A549 treated with AZD9567 at 1 μM for 4 hours (cell line): Measurements from ENCODE around the gene TNP1. TPM values are rescaled to one million over a fixed set of nuclear protein-coding genes. Genes with fewer than 3 reads are reported as not detected.

Source experiments
- total RNA-seq: library from RNA; stranded (reverse); fragments of 200-300 nt; extraction: Qiagen RNA extraction; gene quantifications from 5 replicates; pipeline ENCODE4 v1.2.3, GENCODE V29; 2022; ENCODE audit not compliant: insufficient read depth

The TNP1 gene
- not detected in 5 replicates for total RNA-seq

GRCh38 chr2:216859944-216860343, at the start of gene TNP1:
Gene TNP1, minus strand, starts transcription at chr2:216860064. Its CDS starts 30 bp downstream, at chr2:216860034.

Other genes with a start within 250 kb of the TNP1 start
- 43.3 to 88.6 TPM (median 86.5 TPM) in 5 replicates for gene IGFBP2, start 226.6 kb downstream of the TNP1 start, total RNA-seq
- 0.16 to 0.50 TPM (median 0.23 TPM) in 5 replicates for gene IGFBP5, start 164.5 kb downstream of the TNP1 start, total RNA-seq